DND-41 (cell line): ENCODE measurements around the gene SOX5.

Experiments used
- CTCF ChIP-seq: IDR thresholded peaks from 2 replicates; pipeline ENCODE4 v1.5.1; 2012; ENCODE audit warnings: borderline replicate concordance, low read length, moderate library complexity, mild to moderate bottlenecking; ENCODE audit not compliant: poor library complexity, severe bottlenecking; ENCODE audit errors: extremely low read depth
- EZH2 ChIP-seq: IDR thresholded peaks from 3 replicates; pipeline ENCODE4 v1.6.1; 2012; ENCODE audit warnings: borderline replicate concordance, low read depth, mild to moderate bottlenecking, moderate library complexity, low read length, inconsistent platforms; ENCODE audit not compliant: severe bottlenecking

GRCh38 chr12:23600919-23601318 lies 348.6 kb downstream of the SOX5 start:
- TF ChIP-seq EZH2 (no peak), CTCF (no peak)
